OCI-LY7 (cell line): ENCODE measurements around the gene LLGL1. TPM values are rescaled to one million over a fixed set of nuclear protein-coding genes. Genes with fewer than 3 reads are reported as not detected.

Experiments used
- BruUV-seq: library from RNA; stranded (reverse); fragments of 400-500 nt; replicated peaks from 2 replicates; lab custom pipeline; 2021; lab: Mats Ljungman, UMichigan
- CTCF ChIA-PET: fragments of 300-600 bp; sonication (Branson Sonifier 250); formaldehyde crosslinking; loops from one replicate; lab custom pipeline; 2022; ENCODE audit warnings: antibody characterized with exemption; ENCODE audit not compliant: unreplicated experiment; lab: Charles Lee
- POLR2A ChIA-PET: fragments of 300-600 bp; sonication (Branson Sonifier 250); formaldehyde crosslinking; loops from one replicate; lab custom pipeline; 2022; ENCODE audit warnings: antibody characterized with exemption; lab: Charles Lee
- DNase-seq: peaks from one replicate; pipeline ENCODE4 v3.0.0-alpha.2; 2015; ENCODE audit warnings: low spot score
- H2AFZ ChIP-seq: fragments of 200-600 bp; sonication (generic), shearing (Covaris generic); 2 replicates; pipeline ENCODE4 v1.6.1; 2014; ENCODE audit warnings: mild to moderate bottlenecking, antibody characterized with exemption, low read length, moderate library complexity
- H3K27ac ChIP-seq: fragments of 200-600 bp; sonication (generic); 2 replicates; pipeline ENCODE4 v1.5.1; 2014; ENCODE audit warnings: mixed run types, low read depth, mild to moderate bottlenecking, moderate library complexity, low read length, inconsistent platforms; ENCODE audit not compliant: poor library complexity, severe bottlenecking
- H3K36me3 ChIP-seq: fragments of 200-600 bp; sonication (generic); 2 replicates; pipeline ENCODE4 v1.6.1; 2014; ENCODE audit warnings: mild to moderate bottlenecking, antibody characterized with exemption, low read length, moderate library complexity, mixed read lengths; ENCODE audit not compliant: insufficient read depth
- H3K4me1 ChIP-seq: fragments of 200-600 bp; sonication (generic); 2 replicates; pipeline ENCODE4 v1.5.1; 2014; ENCODE audit warnings: mild to moderate bottlenecking, low read length; ENCODE audit not compliant: insufficient read depth, poor library complexity, severe bottlenecking
- H3K4me2 ChIP-seq: fragments of 200-600 bp; sonication (generic); 2 replicates; pipeline ENCODE4 v1.6.1; 2014; ENCODE audit warnings: mild to moderate bottlenecking, low read length
- H3K4me3 ChIP-seq: fragments of 200-600 bp; sonication (generic); 2 replicates; pipeline ENCODE4 v1.5.1; 2014; ENCODE audit warnings: mild to moderate bottlenecking, low read depth, low read length; ENCODE audit not compliant: poor library complexity, severe bottlenecking
- H3K79me2 ChIP-seq: fragments of 200-600 bp; sonication (generic); 2 replicates; pipeline ENCODE4 v1.6.1; 2016; ENCODE audit warnings: low read depth, mild to moderate bottlenecking, low read length, moderate library complexity, mixed read lengths; ENCODE audit not compliant: insufficient read depth
- H3K9me2 ChIP-seq: fragments of 200-600 bp; sonication (generic); 2 replicates; pipeline ENCODE4 v1.6.1; 2016; ENCODE audit warnings: mild to moderate bottlenecking, low read length, mixed read lengths; ENCODE audit not compliant: insufficient read depth
- H3K9me3 ChIP-seq: fragments of 200-600 bp; sonication (generic); 2 replicates; pipeline ENCODE4 v1.6.1; 2014; ENCODE audit warnings: mild to moderate bottlenecking, mixed run types, low read length, mixed read lengths
- H4K20me1 ChIP-seq: fragments of 200-600 bp; sonication (generic); 2 replicates; pipeline ENCODE4 v1.6.1; 2014; ENCODE audit warnings: mild to moderate bottlenecking, antibody characterized with exemption, low read length, moderate library complexity, mixed read lengths; ENCODE audit not compliant: insufficient read depth
- EZH2phosphoT487 ChIP-seq: fragments of 200-600 bp; sonication (generic); IDR thresholded peaks from 2 replicates; pipeline ENCODE4 v1.6.1; 2018; ENCODE audit warnings: low read depth, borderline replicate concordance, mild to moderate bottlenecking, mixed run types, antibody characterized with exemption, low read length, moderate library complexity, mixed read lengths
- intact Hi-C: fragments of 100-400 bp; cut with micrococcal nuclease; formaldehyde crosslinking; loops from one replicate; pipeline ENCODE4 v1.10.0; 2022; ENCODE audit not compliant: unreplicated experiment
- total RNA-seq, 2 experiments: library from RNA; depleted of rRNA in 1 of 2; stranded (reverse); fragments of >200 nt in 1 of 2; shearing (Covaris generic) in 1 of 2; gene quantifications; 2 replicates each; pipeline ENCODE4 v1.2.3, GENCODE V29; 2014 to 2022
- TF ChIP-seq, protein P1 (sequence below): fragments of 200-600 bp; sonication (generic); conservative IDR thresholded peaks from 2 replicates; pipeline ENCODE4 v1.5.1; 2014; ENCODE audit warnings: mild to moderate bottlenecking, antibody characterized with exemption, low read length, moderate library complexity, mixed read lengths

LLGL1 gene
- total RNA-seq, 2 experiments from 2014 or later, result 14.1 to 19.9 TPM

DNA sequence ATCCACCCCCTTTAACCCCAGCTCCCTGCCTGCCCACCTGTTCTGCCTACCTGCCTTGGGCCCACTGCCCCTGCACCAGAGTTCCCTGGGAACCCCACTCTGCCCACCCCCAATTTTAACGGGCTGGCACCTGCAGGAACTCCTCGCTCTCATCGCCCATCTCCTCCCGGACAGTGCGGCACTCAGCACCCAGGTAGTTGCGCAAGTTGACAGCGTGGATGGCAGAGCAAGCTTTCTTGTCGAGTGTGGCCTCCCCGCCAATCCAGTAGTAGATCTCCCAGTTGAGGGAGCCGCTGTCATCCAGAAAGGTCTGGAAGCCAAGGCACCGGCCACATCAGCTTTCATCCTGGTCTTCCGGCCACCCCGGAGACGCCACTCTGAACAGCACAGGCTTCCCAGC is 25.3 kb downstream of the LLGL1 start:
- intact Hi-C loops, result no loop called here
- Histone ChIP-seq H3K27ac (no peak overlapping the region), H4K20me1 (no peaks in the 10 kb centered on the region), H3K36me3 (peaks cover 87% of the 10 kb centered on the region), H3K4me3 (no peak overlapping the region), H3K9me2 (no peaks in the 10 kb centered on the region), H3K4me1 (no peaks in the 10 kb centered on the region), H3K4me2 (no peak overlapping the region), H3K79me2 (no peaks in the 10 kb centered on the region), H2AFZ (no peak overlapping the region), H3K9me3 (no peaks in the 10 kb centered on the region)
- ChIA-PET CTCF (no interaction called here), POLR2A (no interaction called here)
- DNase-seq, result no peak
- TF ChIP-seq, protein P1, sequence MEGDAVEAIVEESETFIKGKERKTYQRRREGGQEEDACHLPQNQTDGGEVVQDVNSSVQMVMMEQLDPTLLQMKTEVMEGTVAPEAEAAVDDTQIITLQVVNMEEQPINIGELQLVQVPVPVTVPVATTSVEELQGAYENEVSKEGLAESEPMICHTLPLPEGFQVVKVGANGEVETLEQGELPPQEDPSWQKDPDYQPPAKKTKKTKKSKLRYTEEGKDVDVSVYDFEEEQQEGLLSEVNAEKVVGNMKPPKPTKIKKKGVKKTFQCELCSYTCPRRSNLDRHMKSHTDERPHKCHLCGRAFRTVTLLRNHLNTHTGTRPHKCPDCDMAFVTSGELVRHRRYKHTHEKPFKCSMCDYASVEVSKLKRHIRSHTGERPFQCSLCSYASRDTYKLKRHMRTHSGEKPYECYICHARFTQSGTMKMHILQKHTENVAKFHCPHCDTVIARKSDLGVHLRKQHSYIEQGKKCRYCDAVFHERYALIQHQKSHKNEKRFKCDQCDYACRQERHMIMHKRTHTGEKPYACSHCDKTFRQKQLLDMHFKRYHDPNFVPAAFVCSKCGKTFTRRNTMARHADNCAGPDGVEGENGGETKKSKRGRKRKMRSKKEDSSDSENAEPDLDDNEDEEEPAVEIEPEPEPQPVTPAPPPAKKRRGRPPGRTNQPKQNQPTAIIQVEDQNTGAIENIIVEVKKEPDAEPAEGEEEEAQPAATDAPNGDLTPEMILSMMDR, result no peak
- TF ChIP-seq EZH2phosphoT487, result no peak
- BruUV-seq, result no TSS peak

GRCh38 chr17:18251204-18251603 is 25.8 kb downstream of the LLGL1 start:
- H3K27ac ChIP-seq, result no peak overlapping the region
- H3K4me3 ChIP-seq, result no peak overlapping the region
- no peaks in the 10 kb centered on the region for H3K9me2 ChIP-seq
- no peak overlapping the region for H2AFZ ChIP-seq
- no peak for TF ChIP-seq EZH2phosphoT487
- TF ChIP-seq, protein P1, result no peak
- H3K4me2 ChIP-seq, result no peak overlapping the region
- CTCF ChIA-PET, result no interaction called here
- no peak for DNase-seq
- H3K36me3 ChIP-seq, result peaks cover 87% of the 10 kb centered on the region
- POLR2A ChIA-PET, result no interaction called here
- H3K4me1 ChIP-seq, result no peaks in the 10 kb centered on the region
- intact Hi-C loops, result no loop called here
- H4K20me1 ChIP-seq, result no peaks in the 10 kb centered on the region
- no peaks in the 10 kb centered on the region for H3K79me2 ChIP-seq
- no peaks in the 10 kb centered on the region for H3K9me3 ChIP-seq
- no TSS peak for BruUV-seq

DNA sequence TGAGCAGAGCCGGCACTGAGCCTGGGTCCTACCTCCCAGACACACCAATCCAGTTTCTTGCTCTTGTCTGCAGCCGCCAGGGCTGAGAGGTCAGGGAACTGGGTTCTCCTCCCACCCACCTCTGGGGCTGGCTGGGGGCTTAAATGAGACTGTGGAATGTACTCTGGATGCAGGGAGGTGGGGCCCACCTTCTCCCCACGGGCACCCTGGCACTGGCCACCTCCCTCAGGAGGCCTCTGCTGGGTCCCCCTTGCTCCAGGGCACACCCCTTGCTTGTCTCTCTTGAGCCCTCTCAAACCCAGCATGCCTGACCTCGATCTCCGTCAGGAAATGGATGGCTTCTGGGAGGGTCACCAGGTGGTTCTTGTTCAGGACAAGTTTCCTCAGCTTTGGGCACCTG is 26.7 kb downstream of the LLGL1 start:
- no peak overlapping the region for H3K4me3 ChIP-seq
- BruUV-seq, result no TSS peak
- H2AFZ ChIP-seq, result no peak overlapping the region
- DNase-seq, result no peak
- H4K20me1 ChIP-seq, result no peaks in the 10 kb centered on the region
- H3K4me1 ChIP-seq, result peaks cover 5% of the 10 kb centered on the region
- peaks cover 83% of the 10 kb centered on the region for H3K36me3 ChIP-seq
- no peaks in the 10 kb centered on the region for H3K9me2 ChIP-seq
- no peak for TF ChIP-seq EZH2phosphoT487
- TF ChIP-seq, protein P1, result no peak
- H3K27ac ChIP-seq, result no peak overlapping the region
- ChIA-PET POLR2A (no interaction called here), CTCF (no interaction called here)
- H3K79me2 ChIP-seq, result peaks cover 3% of the 10 kb centered on the region; the same call in 1 of the 2 replicates
- no peaks in the 10 kb centered on the region for H3K9me3 ChIP-seq
- no peak overlapping the region for H3K4me2 ChIP-seq
- intact Hi-C loops, result no loop called here
